BLaER1 treated with 17β-estradiol and CSF1 and Interleukin-3, amounts not matched to agents 10 nM and 100 nM (cell line): Measurements from ENCODE around the gene GALNT2.

ENCODE experiments used
- H3K27ac ChIP-seq, 11 experiments: shearing (Covaris generic); formaldehyde crosslinking; 2 replicates each; pipeline ENCODE4 v1.8.1; 2022
- H3K27me3 ChIP-seq, 11 experiments: shearing (Covaris generic); formaldehyde crosslinking; 2 replicates each; pipeline ENCODE4 v1.8.1; 2022
- H3K36me3 ChIP-seq, 11 experiments: shearing (Covaris generic); formaldehyde crosslinking; 2 replicates each; pipeline ENCODE4 v1.8.1; 2022
- H3K4me1 ChIP-seq, 10 experiments: shearing (Covaris generic); formaldehyde crosslinking; 2 replicates each; pipeline ENCODE4 v1.8.1; 2022
- H3K4me2 ChIP-seq, 11 experiments: shearing (Covaris generic); formaldehyde crosslinking; 2 replicates each; pipeline ENCODE4 v1.8.1; 2022
- H3K4me3 ChIP-seq, 10 experiments: shearing (Covaris generic); formaldehyde crosslinking; 2 replicates each; pipeline ENCODE4 v1.8.1; 2022
- H3K9ac ChIP-seq, 11 experiments: shearing (Covaris generic); formaldehyde crosslinking; 2 replicates each; pipeline ENCODE4 v1.8.1; 2022
- H3K9me3 ChIP-seq, 11 experiments: shearing (Covaris generic); formaldehyde crosslinking; replicated peaks in 1 of 11; 2 replicates each; pipeline ENCODE4 v1.8.1; 2022
- H4K20me1 ChIP-seq, 11 experiments: shearing (Covaris generic); formaldehyde crosslinking; 2 replicates each; pipeline ENCODE4 v1.8.1; 2022
- Cebpa-rat ChIP-seq, 11 experiments: shearing (Covaris generic); IDR thresholded peaks; 2 replicates each; pipeline ENCODE4 v1.8.1; 2022

GALNT2 gene

GRCh38 chr1:230253150-230253549 lies 186.1 kb downstream of the GALNT2 start:
- 0 out of 20 replicates have a peak, but pooled peaks cover 0 to 5% (median 0%) of the 10 kb centered on the region in 10 experiments for H3K4me1 ChIP-seq
- no peaks in the 10 kb centered on the region for H3K27me3 ChIP-seq
- peaks cover 96 to 100% (median 100%) of the 10 kb centered on the region in 11 experiments for H3K36me3 ChIP-seq
- no peak overlapping the region for H3K4me2 ChIP-seq
- H3K9me3 ChIP-seq: peaks cover 0 to 16% (median 7%) of the 10 kb centered on the region in 11 experiments; a peak in 12 of 22 replicates
- H3K9ac ChIP-seq: no peak overlapping the region
- peaks cover 0 to 46% (median 0%) of the 10 kb centered on the region in 11 experiments; a peak in 6 of 22 replicates for H4K20me1 ChIP-seq
- no peak overlapping the region for H3K4me3 ChIP-seq
- TF ChIP-seq Cebpa-rat (IDR thresholded peaks at IDR 0.05): no peak
- no peak overlapping the region for H3K27ac ChIP-seq

GRCh38 chr1:230254265-230254664 lies 187.2 kb downstream of the GALNT2 start:
- Histone ChIP-seq H3K27ac (no peak overlapping the region), H3K4me1 (peaks cover 0 to 11% (median 0%) of the 10 kb centered on the region in 10 experiments; a peak in 3 of 20 replicates), H3K9ac (no peak overlapping the region), H3K27me3 (no peaks in the 10 kb centered on the region), H3K9me3 (peaks cover 8 to 26% (median 13%) of the 10 kb centered on the region in 11 experiments; a peak in 21 of 22 replicates), H3K4me3 (no peak overlapping the region), H3K4me2 (no peak overlapping the region), H3K36me3 (peaks cover 96 to 100% (median 100%) of the 10 kb centered on the region in 11 experiments), H4K20me1 (peaks cover 0 to 43% (median 0%) of the 10 kb centered on the region in 11 experiments; a peak in 6 of 22 replicates)
- TF ChIP-seq Cebpa-rat (IDR thresholded peaks at IDR 0.05): no peak

- peaks cover 0 to 16% (median 2%) of the 10 kb centered on the region in 10 experiments; a peak in 7 of 20 replicates for H3K4me1 ChIP-seq
- peaks cover 0 to 51% (median 0%) of the 10 kb centered on the region in 11 experiments; a peak in 6 of 22 replicates for H4K20me1 ChIP-seq
Measured at GRCh38 chr1:230255116-230255515, 188.1 kb downstream of the GALNT2 start.

GRCh38 chr1:230255991-230256390 lies 189.0 kb downstream of the GALNT2 start:
- Histone ChIP-seq H3K9ac (no peak overlapping the region), H3K27ac (no peak overlapping the region), H3K27me3 (no peaks in the 10 kb centered on the region), H4K20me1 (peaks cover 0 to 51% (median 0%) of the 10 kb centered on the region in 11 experiments; a peak in 5 of 22 replicates), H3K4me1 (peaks cover 5 to 24% (median 11%) of the 10 kb centered on the region in 10 experiments), H3K9me3 (peaks cover 12 to 32% (median 16%) of the 10 kb centered on the region in 11 experiments; a peak in 21 of 22 replicates), H3K4me3 (no peak overlapping the region), H3K36me3 (peaks cover 82 to 99% (median 89%) of the 10 kb centered on the region in 11 experiments), H3K4me2 (no peak overlapping the region)
- no peak for TF ChIP-seq Cebpa-rat (IDR thresholded peaks at IDR 0.05)

More at GRCh38 chr1:230255116-230255515, 188.1 kb downstream of the GALNT2 start:
- Histone ChIP-seq H3K4me2 (no peak overlapping the region), H3K4me3 (no peak overlapping the region), H3K9ac (no peak overlapping the region), H3K27me3 (no peaks in the 10 kb centered on the region), H3K9me3 (peaks cover 12 to 32% (median 16%) of the 10 kb centered on the region in 11 experiments; a peak in 21 of 22 replicates), H3K27ac (no peak overlapping the region), H3K36me3 (peaks cover 91 to 100% (median 98%) of the 10 kb centered on the region in 11 experiments)
- no peak for TF ChIP-seq Cebpa-rat (IDR thresholded peaks at IDR 0.05)

DNA sequence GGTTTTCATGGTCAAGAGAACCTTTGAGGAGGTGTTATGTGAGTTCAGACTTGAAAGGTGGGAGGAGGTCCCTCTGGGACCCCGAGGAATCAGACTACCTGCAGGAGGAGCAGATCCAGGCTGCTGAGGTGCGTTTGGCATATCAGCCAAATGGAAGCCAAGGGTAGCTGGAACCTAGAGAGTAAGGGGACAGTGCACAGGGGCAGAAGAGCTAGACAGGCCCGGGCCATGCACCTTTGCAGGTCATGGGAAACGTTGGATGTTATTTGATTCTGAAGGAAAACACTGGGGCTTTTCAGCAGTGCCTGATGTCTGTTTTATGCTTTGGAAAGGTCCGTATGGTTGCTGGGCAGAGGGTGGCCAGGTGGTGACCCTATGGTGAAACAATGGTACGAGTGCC lies 189.9 kb downstream of the GALNT2 start:
- TF ChIP-seq Cebpa-rat (IDR thresholded peaks at IDR 0.05): no peak
- Histone ChIP-seq H3K4me3 (no peak overlapping the region), H4K20me1 (peaks cover 0 to 53% (median 3%) of the 10 kb centered on the region in 11 experiments; a peak in 9 of 22 replicates), H3K9me3 (peaks cover 12 to 32% (median 16%) of the 10 kb centered on the region in 11 experiments; a peak in 21 of 22 replicates), H3K9ac (no peak overlapping the region), H3K27me3 (peaks cover 0 to 3% (median 0%) of the 10 kb centered on the region in 11 experiments; a peak in 1 of 22 replicates), H3K4me2 (no peak overlapping the region), H3K27ac (no peak overlapping the region), H3K36me3 (peaks cover 73 to 97% (median 82%) of the 10 kb centered on the region in 11 experiments), H3K4me1 (peaks cover 12 to 33% (median 20%) of the 10 kb centered on the region in 10 experiments)

- H3K4me1 ChIP-seq: peaks cover 26 to 61% (median 47%) of the 10 kb centered on the region in 10 experiments
- no peak overlapping the region for H3K9ac ChIP-seq
- no peak overlapping the region for H3K27ac ChIP-seq
- peaks cover 0 to 65% (median 29%) of the 10 kb centered on the region in 11 experiments; a peak in 18 of 22 replicates for H4K20me1 ChIP-seq
- peaks cover 54 to 95% (median 70%) of the 10 kb centered on the region in 11 experiments for H3K36me3 ChIP-seq
- H3K4me3 ChIP-seq: no peak overlapping the region
- peak overlapping the region in 2 of 11 experiments; percentile 14 to 76; a peak in 4 of 22 replicates for H3K4me2 ChIP-seq
- H3K27me3 ChIP-seq: peaks cover 0 to 30% (median 0%) of the 10 kb centered on the region in 11 experiments; a peak in 5 of 22 replicates
- no peak for TF ChIP-seq Cebpa-rat (IDR thresholded peaks at IDR 0.05)
- peaks cover 12 to 32% (median 16%) of the 10 kb centered on the region in 11 experiments; a peak in 21 of 22 replicates for H3K9me3 ChIP-seq
Measured at GRCh38 chr1:230259621-230260020, 192.6 kb downstream of the GALNT2 start.

DNA sequence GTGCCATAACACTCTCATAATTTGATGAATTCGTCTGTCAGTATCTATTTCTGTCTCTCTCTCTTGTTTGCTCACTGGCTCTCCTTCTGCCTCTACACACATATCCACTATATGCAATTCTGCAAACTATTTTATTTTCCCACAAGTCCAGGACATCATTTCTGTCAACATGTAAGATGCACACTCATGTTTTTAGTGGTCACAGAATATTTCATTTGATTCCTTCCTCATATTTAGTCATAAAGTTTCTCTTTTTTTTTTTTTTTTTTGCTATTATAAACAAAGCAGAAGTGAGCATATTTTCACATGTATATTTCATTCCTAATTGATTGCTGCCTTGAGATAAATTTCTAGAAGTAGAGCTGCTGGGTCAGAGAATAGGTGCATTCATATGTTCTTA lies 193.8 kb downstream of the GALNT2 start:
- peaks cover 31 to 73% (median 59%) of the 10 kb centered on the region in 10 experiments for H3K4me1 ChIP-seq
- TF ChIP-seq Cebpa-rat (IDR thresholded peaks at IDR 0.05): no peak
- peak overlapping the region in 9 of 11 experiments; percentile 10 to 97 (median 74); a peak in 13 of 22 replicates for H3K4me2 ChIP-seq
- peaks cover 11 to 32% (median 16%) of the 10 kb centered on the region in 11 experiments; a peak in 21 of 22 replicates for H3K9me3 ChIP-seq
- H3K4me3 ChIP-seq: no peak overlapping the region
- H3K9ac ChIP-seq: no peak overlapping the region
- peaks cover 48 to 95% (median 67%) of the 10 kb centered on the region in 11 experiments for H3K36me3 ChIP-seq
- peaks cover 0 to 71% (median 42%) of the 10 kb centered on the region in 11 experiments; a peak in 18 of 22 replicates for H4K20me1 ChIP-seq
- no peak overlapping the region for H3K27ac ChIP-seq
- H3K27me3 ChIP-seq: peaks cover 0 to 32% (median 0%) of the 10 kb centered on the region in 11 experiments; a peak in 5 of 22 replicates

- no peak overlapping the region for H3K27ac ChIP-seq
- peak overlapping the region in 2 of 11 experiments; percentile 2 to 24; a peak in 4 of 22 replicates for H3K9ac ChIP-seq
- H3K4me1 ChIP-seq: peaks cover 31 to 85% (median 72%) of the 10 kb centered on the region in 10 experiments
- peaks cover 0 to 82% (median 51%) of the 10 kb centered on the region in 11 experiments; a peak in 18 of 22 replicates for H4K20me1 ChIP-seq
- no peak overlapping the region for H3K4me3 ChIP-seq
- H3K36me3 ChIP-seq: peaks cover 43 to 95% (median 61%) of the 10 kb centered on the region in 11 experiments
- peaks cover 6 to 28% (median 14%) of the 10 kb centered on the region in 11 experiments; a peak in 21 of 22 replicates for H3K9me3 ChIP-seq
- TF ChIP-seq Cebpa-rat (IDR thresholded peaks at IDR 0.05): no peak
- peaks cover 0 to 32% (median 0%) of the 10 kb centered on the region in 11 experiments; a peak in 5 of 22 replicates for H3K27me3 ChIP-seq
- H3K4me2 ChIP-seq: peak overlapping the region in 10 of 11 experiments; percentile 15 to 97 (median 76); a peak in 19 of 22 replicates
Measured at GRCh38 chr1:230261928-230262650, 195.1 kb downstream of the GALNT2 start.
